Endodermal cell (in vitro differentiated cells): ENCODE results near the gene OR2F1. TPM values are rescaled to one million over a fixed set of nuclear protein-coding genes. Genes with fewer than 3 reads are reported as not detected.

Source experiments
- DNase-seq: peaks from one replicate; pipeline ENCODE4 v3.0.0-alpha.2; 2017
- H3K27ac ChIP-seq: 2 replicates; pipeline ENCODE4 v1.5.1; 2013; ENCODE audit warnings: mild to moderate bottlenecking, low read depth, low read length, moderate library complexity
- H3K27me3 ChIP-seq: 2 replicates; pipeline ENCODE4 v1.6.1; 2013; ENCODE audit warnings: mild to moderate bottlenecking, low read length, moderate library complexity; ENCODE audit not compliant: insufficient read depth, control insufficient read depth, poor library complexity, severe bottlenecking
- H3K36me3 ChIP-seq: 2 replicates; pipeline ENCODE4 v1.7.0; 2013; ENCODE audit warnings: mild to moderate bottlenecking, low read length, moderate library complexity; ENCODE audit not compliant: control insufficient read depth, insufficient read depth
- H3K4me1 ChIP-seq: one replicate; pipeline ENCODE4 v1.7.0; 2013; ENCODE audit warnings: low read length; ENCODE audit not compliant: control insufficient read depth, insufficient read depth
- H3K4me3 ChIP-seq: 2 replicates; pipeline ENCODE4 v1.5.1; 2013; ENCODE audit warnings: mild to moderate bottlenecking, low read length, moderate library complexity
- H3K9ac ChIP-seq: 2 replicates; pipeline ENCODE4 v1.6.1; 2013; ENCODE audit warnings: mild to moderate bottlenecking, low read length, moderate library complexity; ENCODE audit not compliant: poor library complexity, severe bottlenecking; ENCODE audit errors: extremely low read depth
- H3K9me3 ChIP-seq: 2 replicates; pipeline ENCODE4 v1.6.1; 2013; ENCODE audit warnings: mild to moderate bottlenecking, low read length, moderate library complexity; ENCODE audit not compliant: control insufficient read depth
- H3K27ac Mint-ChIP-seq: 2 replicates; pipeline ENCODE4 v1.8.0; 2020; ENCODE audit warnings: mixed read lengths
- H3K27me3 Mint-ChIP-seq: 2 replicates; pipeline ENCODE4 v1.8.0; 2021; ENCODE audit warnings: mild to moderate bottlenecking, mixed read lengths; ENCODE audit not compliant: insufficient read depth
- H3K36me3 Mint-ChIP-seq: 2 replicates; pipeline ENCODE4 v1.8.0; 2020; ENCODE audit warnings: low read depth, mixed read lengths
- H3K4me1 Mint-ChIP-seq: 2 replicates; pipeline ENCODE4 v1.8.0; 2020; ENCODE audit warnings: mixed read lengths
- H3K4me3 Mint-ChIP-seq: 2 replicates; pipeline ENCODE4 v1.8.0; 2020; ENCODE audit warnings: mild to moderate bottlenecking, moderate library complexity, mixed read lengths
- H3K9me3 Mint-ChIP-seq: 2 replicates; pipeline ENCODE4 v1.8.0; 2020; ENCODE audit warnings: mild to moderate bottlenecking, mixed read lengths
- CTCF ChIP-seq: fragments of 200-600 bp; sonication (generic); conservative IDR thresholded peaks from 2 replicates; pipeline ENCODE4 v1.5.0; 2021; ENCODE audit warnings: antibody characterized with exemption, mild to moderate bottlenecking
- WGBS, 2 experiments: methylation state at CpG; one replicate each; pipeline versions ENCODE4 v1.1.5 to v1.1.7; 2013; ENCODE audit warnings: missing lambda C conversion rate in 2 of 2, mixed read lengths in 1 of 2; ENCODE audit not compliant: insufficient coverage in 1 of 2, insufficient read length in 1 of 2; 5-methylcytosine and 5-hydroxymethylcytosine counted together
- total RNA-seq, 2 donors: library from RNA; stranded (reverse); fragmentation: NEBNext Ultra II Directional in 1 of 2; extraction: Animal tissue kit (Norgen Biotek cat#: 25700) in 1 of 2; gene quantifications; 2 replicates in 1 of 2; 3 replicates in 1 of 2; pipeline ENCODE4 v1.2.1, GENCODE V29; 2021

The OR2F1 gene
- total RNA-seq, 2 donors from 2014 or later: not detected

- 89 to 100% methylated on average over 1 to 4 of the region's 5 CpGs for WGBS, 2 experiments
- Mint-ChIP-seq H3K27me3 (no peaks in the 10 kb centered on the region), H3K4me1 (no peaks in the 10 kb centered on the region), H3K27ac (no peak overlapping the region), H3K4me3 (no peak overlapping the region), H3K9me3 (no peaks in the 10 kb centered on the region), H3K36me3 (no peaks in the 10 kb centered on the region)
- H3K9me3 ChIP-seq: no peaks in the 10 kb centered on the region
- no peak overlapping the region for H3K9ac ChIP-seq
- no peaks in the 10 kb centered on the region for H3K27me3 ChIP-seq
- no peak for TF ChIP-seq CTCF
- no peak overlapping the region for H3K4me3 ChIP-seq
- DNase-seq: no peak
- H3K27ac ChIP-seq: no peak overlapping the region
- no peaks in the 10 kb centered on the region for H3K4me1 ChIP-seq
- H3K36me3 ChIP-seq: no peaks in the 10 kb centered on the region
Measured at GRCh38 chr7:143960813-143961610, 6.4 kb downstream of the OR2F1 start.

GRCh38 chr7:143965280-143965679, 10.6 kb downstream of the OR2F1 start:
- H3K9me3 Mint-ChIP-seq: no peaks in the 10 kb centered on the region
- H3K36me3 Mint-ChIP-seq: no peaks in the 10 kb centered on the region
- no peaks in the 10 kb centered on the region for H3K27me3 Mint-ChIP-seq
- H3K4me3 Mint-ChIP-seq: no peak overlapping the region
- DNase-seq: no peak
- Histone ChIP-seq H3K4me1 (no peaks in the 10 kb centered on the region), H3K9me3 (no peaks in the 10 kb centered on the region), H3K9ac (no peak overlapping the region), H3K36me3 (no peaks in the 10 kb centered on the region), H3K4me3 (no peak overlapping the region), H3K27me3 (no peaks in the 10 kb centered on the region), H3K27ac (no peak overlapping the region)
- H3K27ac Mint-ChIP-seq: no peak overlapping the region
- WGBS, 2 experiments: 83 to 94% methylated on average over 1 to 2 of the region's 2 CpGs
- H3K4me1 Mint-ChIP-seq: no peaks in the 10 kb centered on the region
- TF ChIP-seq CTCF: no peak

- H3K27ac ChIP-seq: no peak overlapping the region
- no peaks in the 10 kb centered on the region for H3K9me3 ChIP-seq
- H3K36me3 ChIP-seq: no peaks in the 10 kb centered on the region
- H3K4me3 ChIP-seq: no peak overlapping the region
- no peak for DNase-seq
- no peaks in the 10 kb centered on the region for H3K4me1 Mint-ChIP-seq
- H3K9ac ChIP-seq: no peak overlapping the region
- no peaks in the 10 kb centered on the region for H3K27me3 Mint-ChIP-seq
- no peak overlapping the region for H3K27ac Mint-ChIP-seq
- H3K9me3 Mint-ChIP-seq: peaks cover 2% of the 10 kb centered on the region
- H3K36me3 Mint-ChIP-seq: no peaks in the 10 kb centered on the region
- TF ChIP-seq CTCF: no peak
- no peaks in the 10 kb centered on the region for H3K4me1 ChIP-seq
- H3K4me3 Mint-ChIP-seq: no peak overlapping the region
- H3K27me3 ChIP-seq: no peaks in the 10 kb centered on the region
- 86 to 87% methylated on average over 1 to 4 of the region's 4 CpGs for WGBS, 2 experiments
Measured at GRCh38 chr7:143967398-143967797, 12.8 kb downstream of the OR2F1 start.
